ENCODE data around the gene AMTN. TPM values are rescaled to one million over a fixed set of nuclear protein-coding genes. Genes with fewer than 3 reads are reported as not detected.

AMTN gene
- total RNA-seq, 2 experiments from 2014 or later, result not detected

DNA sequence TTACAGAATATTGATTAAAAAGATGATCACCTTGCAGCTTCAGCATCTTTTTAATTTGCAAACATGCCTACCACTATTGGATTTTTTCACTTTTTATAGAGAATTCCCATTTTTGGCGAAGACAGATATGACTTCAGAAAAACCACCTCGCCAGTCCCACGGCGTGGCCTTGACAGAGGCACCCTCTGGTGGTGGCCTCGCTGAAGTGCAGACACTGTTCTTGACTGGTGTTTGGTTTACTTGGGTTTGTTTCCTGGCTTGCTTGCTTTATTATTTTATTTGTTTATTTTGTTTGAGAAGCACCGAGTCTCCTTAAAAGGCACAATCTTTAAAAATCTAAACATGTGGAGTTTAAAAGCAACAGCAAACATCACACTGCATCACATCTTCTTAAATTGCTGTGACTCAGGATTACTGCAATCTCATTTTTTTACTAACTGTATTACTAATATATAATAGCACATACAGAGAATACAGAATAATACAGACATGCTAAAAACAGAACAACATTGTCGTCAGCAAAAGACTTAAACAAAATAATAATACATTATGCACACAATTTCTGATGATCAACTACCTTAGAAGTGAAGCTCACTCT is 13.1 kb upstream of the AMTN start:
- Mint-ChIP-seq H3K27me3 (no peaks in the 10 kb centered on the region), H3K4me1 (ENCODE audit: low read depth) (no peaks in the 10 kb centered on the region), H3K36me3 (ENCODE audit: low read depth) (no peaks in the 10 kb centered on the region), H3K27ac (no peak overlapping the region), H3K9me3 (no peaks in the 10 kb centered on the region), H3K4me3 (no peak overlapping the region)
- ATAC-seq (ENCODE audit: poor library complexity) (peak; percentile 57), DNase-seq (peak; percentile 11 to 60 (median 32))
- no peaks in the 10 kb centered on the region for H3K9me3 ChIP-seq (ENCODE audit: control insufficient read depth in 1 of 2, insufficient read depth in 1 of 2, low read length in 2 of 2)
- H3K4me1 ChIP-seq (ENCODE audit: insufficient read depth, low read length), result no peaks in the 10 kb centered on the region
- H3K4me3 ChIP-seq (ENCODE audit: low read length), result no peak overlapping the region
- POLR2A ChIA-PET, result no interaction called here
- intact Hi-C loops (cut with DNase I, micrococcal nuclease), result loop anchor here (1.0 to 10.0 kb wide), 3 partner anchors 680 to 818 kb away; no protein-coding TSS in a partner anchor
- no peaks in the 10 kb centered on the region for H3K36me3 ChIP-seq (ENCODE audit: insufficient read depth, low read length)
- no peak overlapping the region for H3K27ac ChIP-seq (ENCODE audit: low read depth in 1 of 2, low read length in 2 of 2)
- TF ChIP-seq, protein P1, sequence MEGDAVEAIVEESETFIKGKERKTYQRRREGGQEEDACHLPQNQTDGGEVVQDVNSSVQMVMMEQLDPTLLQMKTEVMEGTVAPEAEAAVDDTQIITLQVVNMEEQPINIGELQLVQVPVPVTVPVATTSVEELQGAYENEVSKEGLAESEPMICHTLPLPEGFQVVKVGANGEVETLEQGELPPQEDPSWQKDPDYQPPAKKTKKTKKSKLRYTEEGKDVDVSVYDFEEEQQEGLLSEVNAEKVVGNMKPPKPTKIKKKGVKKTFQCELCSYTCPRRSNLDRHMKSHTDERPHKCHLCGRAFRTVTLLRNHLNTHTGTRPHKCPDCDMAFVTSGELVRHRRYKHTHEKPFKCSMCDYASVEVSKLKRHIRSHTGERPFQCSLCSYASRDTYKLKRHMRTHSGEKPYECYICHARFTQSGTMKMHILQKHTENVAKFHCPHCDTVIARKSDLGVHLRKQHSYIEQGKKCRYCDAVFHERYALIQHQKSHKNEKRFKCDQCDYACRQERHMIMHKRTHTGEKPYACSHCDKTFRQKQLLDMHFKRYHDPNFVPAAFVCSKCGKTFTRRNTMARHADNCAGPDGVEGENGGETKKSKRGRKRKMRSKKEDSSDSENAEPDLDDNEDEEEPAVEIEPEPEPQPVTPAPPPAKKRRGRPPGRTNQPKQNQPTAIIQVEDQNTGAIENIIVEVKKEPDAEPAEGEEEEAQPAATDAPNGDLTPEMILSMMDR (IDR thresholded peaks at IDR 0.05), result peak; percentile 89
- CTCF ChIA-PET, result no interaction called here
- peaks cover 0 to 6% of the 10 kb centered on the region in 2 experiments for H3K27me3 ChIP-seq (ENCODE audit: control insufficient read depth in 1 of 2, insufficient read depth in 2 of 2, low read length in 2 of 2)

DNA sequence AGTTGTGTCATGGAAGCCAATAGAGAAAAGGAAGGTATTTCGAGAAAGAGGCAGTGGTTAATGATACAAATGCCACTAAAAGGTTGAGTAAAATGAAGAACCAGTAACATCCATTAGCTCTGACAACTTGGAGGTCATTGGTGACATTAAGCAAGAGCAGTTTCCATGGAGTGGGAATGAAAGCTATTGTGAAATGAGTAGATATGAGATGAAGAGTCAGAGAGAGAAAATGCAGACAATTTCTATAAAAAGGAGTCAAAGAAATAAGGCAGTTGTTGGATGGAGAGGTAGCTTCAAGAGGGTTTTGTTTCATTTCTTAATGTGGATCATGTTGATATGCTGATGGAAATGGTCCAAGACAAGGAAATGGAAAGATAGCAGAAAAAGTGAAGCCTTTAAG is 9.6 kb upstream of the AMTN start:
- no peak for ATAC-seq (ENCODE audit: poor library complexity)

DNA sequence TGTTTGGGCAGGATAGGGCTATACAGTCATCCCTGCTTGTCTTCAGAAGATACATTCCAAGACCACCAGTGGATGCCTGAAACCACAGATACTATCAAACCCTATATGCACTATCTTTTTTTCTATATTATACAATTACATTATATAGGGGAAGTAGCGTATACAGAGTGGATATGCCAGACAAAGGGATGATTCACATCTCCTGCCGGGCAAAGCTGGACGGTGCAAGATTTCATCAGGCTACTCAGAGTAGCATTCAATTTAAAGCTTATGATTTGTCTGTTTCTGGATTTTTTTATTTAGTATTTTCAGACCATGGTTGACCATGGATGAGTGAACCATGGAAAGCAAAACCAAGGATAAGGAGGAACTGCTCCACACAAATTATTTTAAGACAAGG is 7.0 kb upstream of the AMTN start:
- H3K27ac Mint-ChIP-seq, result no peak overlapping the region
- ATAC-seq (ENCODE audit: poor library complexity), result no peak
- CTCF ChIA-PET, result interaction anchor here (0.9 kb wide), 1 partner anchor 38 kb away, joined by 3 read pairs; no protein-coding TSS in a partner anchor
- Histone ChIP-seq H3K9me3 (ENCODE audit: control insufficient read depth in 1 of 2, insufficient read depth in 1 of 2, low read length in 2 of 2) (no peaks in the 10 kb centered on the region), H3K36me3 (ENCODE audit: insufficient read depth, low read length) (no peaks in the 10 kb centered on the region), H3K27me3 (ENCODE audit: control insufficient read depth in 1 of 2, insufficient read depth in 2 of 2, low read length in 2 of 2) (peaks cover 0 to 3% of the 10 kb centered on the region in 2 experiments), H3K4me1 (ENCODE audit: insufficient read depth, low read length) (no peaks in the 10 kb centered on the region), H3K4me3 (ENCODE audit: low read length) (no peak overlapping the region), H3K27ac (ENCODE audit: low read depth in 1 of 2, low read length in 2 of 2) (no peak overlapping the region)
- H3K36me3 Mint-ChIP-seq (ENCODE audit: low read depth), result no peaks in the 10 kb centered on the region
- POLR2A ChIA-PET, result no interaction called here
- no peaks in the 10 kb centered on the region for H3K9me3 Mint-ChIP-seq
- intact Hi-C loops (cut with DNase I, micrococcal nuclease), result no loop called here
- TF ChIP-seq, protein P1 (IDR thresholded peaks at IDR 0.05), result no peak
- no peak for DNase-seq
- peaks cover 9% of the 10 kb centered on the region for H3K27me3 Mint-ChIP-seq
- no peaks in the 10 kb centered on the region for H3K4me1 Mint-ChIP-seq (ENCODE audit: low read depth)
- H3K4me3 Mint-ChIP-seq, result no peak overlapping the region

More for the DNA sequence above, 9.6 kb upstream of the AMTN start:
- Mint-ChIP-seq H3K9me3 (no peaks in the 10 kb centered on the region), H3K27me3 (peaks cover 9% of the 10 kb centered on the region), H3K4me3 (no peak overlapping the region), H3K4me1 (ENCODE audit: low read depth) (no peaks in the 10 kb centered on the region), H3K27ac (no peak overlapping the region), H3K36me3 (ENCODE audit: low read depth) (no peaks in the 10 kb centered on the region)
- ChIA-PET POLR2A (no interaction called here), CTCF (no interaction called here)
- Histone ChIP-seq H3K27ac (ENCODE audit: low read depth in 1 of 2, low read length in 2 of 2) (no peak overlapping the region), H3K9me3 (ENCODE audit: control insufficient read depth in 1 of 2, insufficient read depth in 1 of 2, low read length in 2 of 2) (no peaks in the 10 kb centered on the region), H3K27me3 (ENCODE audit: control insufficient read depth in 1 of 2, insufficient read depth in 2 of 2, low read length in 2 of 2) (peaks cover 0 to 6% of the 10 kb centered on the region in 2 experiments), H3K4me3 (ENCODE audit: low read length) (no peak overlapping the region), H3K4me1 (ENCODE audit: insufficient read depth, low read length) (no peaks in the 10 kb centered on the region), H3K36me3 (ENCODE audit: insufficient read depth, low read length) (no peaks in the 10 kb centered on the region)
- intact Hi-C loops (cut with DNase I, micrococcal nuclease), result loop anchor here in 1 of 2 experiments (5.0 to 10.0 kb wide), 2 partner anchors 684 to 822 kb away; no protein-coding TSS in a partner anchor
- TF ChIP-seq, protein P1 (IDR thresholded peaks at IDR 0.05), result no peak
- no peak for DNase-seq

Data from CD4-positive, alpha-beta T cell (primary cell).